B cell (primary cell): ENCODE measurements around the gene ERBB4. TPM values are rescaled to one million over a fixed set of nuclear protein-coding genes. Genes with fewer than 3 reads are reported as not detected.

ENCODE experiments used
- ATAC-seq: fragments of 200-7000 bp; cut with Tn5 transposase; one replicate; pipeline ENCODE4 v1.10.0; 2021; ENCODE audit warnings: low read depth, mild to moderate bottlenecking, moderate number of reproducible peaks, moderate library complexity
- CTCF ChIA-PET: fragments of 350-600 bp; sonication (Branson Sonifier 250); formaldehyde crosslinking; loops from one replicate; lab custom pipeline; 2021; ENCODE audit warnings: antibody characterized with exemption, inconsistent platforms; lab: Charles Lee
- POLR2A ChIA-PET: fragments of 350-600 bp; sonication (Branson Sonifier 250); formaldehyde crosslinking; loops from one replicate; lab custom pipeline; 2021; ENCODE audit warnings: antibody characterized with exemption; lab: Charles Lee
- DNase-seq: peaks from one replicate; pipeline ENCODE4 v3.0.0; 2013
- H2AFZ ChIP-seq: 2 replicates; pipeline ENCODE4 v1.6.1; 2012; ENCODE audit warnings: mild to moderate bottlenecking, low read depth, low read length; ENCODE audit not compliant: insufficient read depth, poor library complexity, severe bottlenecking
- H3K27ac ChIP-seq, 2 donors: 1 replicate in 1 of 2; 2 replicates in 1 of 2; pipeline ENCODE4 v1.5.1; 2012 to 2013; ENCODE audit warnings: low read length in 2 of 2, mild to moderate bottlenecking in 2 of 2, moderate library complexity in 1 of 2
- H3K27me3 ChIP-seq, 4 experiments: fragments of 200-600 bp in 1 of 4; sonication (generic) in 1 of 4; replicated peaks in 1 of 4; 1 replicate in 2 of 4; 2 replicates in 2 of 4; pipeline versions ENCODE4 v1.6.1 to v1.7.0; 2013 to 2016; ENCODE audit warnings: low read length in 3 of 4, mild to moderate bottlenecking in 2 of 4, mixed read lengths in 1 of 4, moderate library complexity in 1 of 4; ENCODE audit not compliant: insufficient read depth in 4 of 4, control insufficient read depth in 3 of 4; ENCODE audit errors: control extremely low read depth in 1 of 4
- H3K36me3 ChIP-seq, 2 experiments: replicated peaks in 1 of 2; 1 replicate in 1 of 2; 2 replicates in 1 of 2; pipeline versions ENCODE4 v1.6.1 to v1.7.1; 2013; ENCODE audit warnings: low read length in 1 of 2; ENCODE audit not compliant: insufficient read depth in 2 of 2, control insufficient read depth in 1 of 2; ENCODE audit errors: control extremely low read depth in 1 of 2, extremely low read depth in 1 of 2
- H3K4me1 ChIP-seq, 2 donors: fragments of 200-600 bp in 1 of 2; sonication (generic) in 1 of 2; 1 replicate in 1 of 2; 2 replicates in 1 of 2; pipeline versions ENCODE4 v1.5.1 to v1.6.1; 2013 to 2017; ENCODE audit warnings: low read length in 2 of 2; ENCODE audit not compliant: control insufficient read depth in 2 of 2, insufficient read depth in 2 of 2
- H3K4me2 ChIP-seq: replicated peaks from 2 replicates; pipeline ENCODE3; 2012; ENCODE audit warnings: mild to moderate bottlenecking, low read depth, low read length; ENCODE audit not compliant: poor library complexity, severe bottlenecking
- H3K4me3 ChIP-seq, 5 experiments: fragments of 200-600 bp in 1 of 5; sonication (generic) in 1 of 5; 1 replicate in 3 of 5; 2 replicates in 2 of 5; pipeline versions ENCODE4 v1.5.1 to v1.7.0; 2011 to 2016; ENCODE audit warnings: low read length in 4 of 5, mild to moderate bottlenecking in 4 of 5, low read depth in 2 of 5, control low read depth in 1 of 5, moderate library complexity in 1 of 5; ENCODE audit not compliant: insufficient read depth in 1 of 5; ENCODE audit errors: control extremely low read depth in 1 of 5, extremely low read depth in 1 of 5
- H3K79me2 ChIP-seq: fragments of 200-600 bp; sonication (generic); one replicate; pipeline ENCODE4 v1.6.0; 2016; ENCODE audit warnings: low read length; ENCODE audit not compliant: control insufficient read depth, insufficient read depth
- H3K9ac ChIP-seq: fragments of 200-600 bp; sonication (generic); 2 replicates; pipeline ENCODE4 v1.6.1; 2017; ENCODE audit warnings: mild to moderate bottlenecking, low read length, moderate library complexity
- H3K9me3 ChIP-seq, 3 donors: one replicate each; pipeline versions ENCODE4 v1.6.1 to v1.7.1; 2013; ENCODE audit warnings: low read length in 2 of 3; ENCODE audit not compliant: control insufficient read depth in 2 of 3, insufficient read depth in 1 of 3; ENCODE audit errors: control extremely low read depth in 1 of 3
- H4K20me1 ChIP-seq: 2 replicates; pipeline ENCODE4 v1.6.0; 2012; ENCODE audit warnings: mild to moderate bottlenecking, low read length; ENCODE audit not compliant: insufficient read depth, control insufficient read depth, poor library complexity, severe bottlenecking
- H3K27ac Mint-ChIP-seq: one replicate; pipeline ENCODE4 v1.8.0; 2021; ENCODE audit warnings: mixed read lengths
- H3K27me3 Mint-ChIP-seq: one replicate; pipeline ENCODE4 v1.8.0; 2021; ENCODE audit warnings: mixed read lengths
- H3K4me1 Mint-ChIP-seq: one replicate; pipeline ENCODE4 v1.8.0; 2021; ENCODE audit warnings: mixed read lengths
- H3K4me3 Mint-ChIP-seq: one replicate; pipeline ENCODE4 v1.8.0; 2021; ENCODE audit warnings: mixed read lengths
- H3K9me3 Mint-ChIP-seq: one replicate; pipeline ENCODE4 v1.8.0; 2022; ENCODE audit warnings: mixed read lengths; ENCODE audit not compliant: insufficient read depth
- CTCF ChIP-seq: fragments of 200-600 bp; IDR thresholded peaks from one replicate; pipeline ENCODE4 v1.8.0; 2022; ENCODE audit warnings: antibody characterized with exemption, mild to moderate bottlenecking
- EZH2 ChIP-seq: IDR thresholded peaks from 2 replicates; pipeline ENCODE4 v1.6.1; 2012; ENCODE audit warnings: borderline replicate concordance, low read depth, mild to moderate bottlenecking, moderate library complexity, low read length; ENCODE audit not compliant: insufficient read depth, poor library complexity, severe bottlenecking
- WGBS: methylation state at CpG from one replicate; pipeline ENCODE4 v1.1.5; 2013; ENCODE audit warnings: missing lambda C conversion rate; ENCODE audit not compliant: insufficient coverage; 5-methylcytosine and 5-hydroxymethylcytosine counted together
- intact Hi-C: fragments of 100-400 bp; cut with micrococcal nuclease; formaldehyde crosslinking; loops from one replicate; pipeline ENCODE4 v1.10.0; 2022
- polyA plus RNA-seq: library from polyadenylated mRNA; depleted of rRNA; stranded (reverse); fragments of >200 nt; gene quantifications from 2 replicates; pipeline ENCODE4 v1.2.3, GENCODE V29; 2012
- total RNA-seq, 2 donors: library from RNA; stranded (reverse); fragments of 120-200 nt in 1 of 2; gene quantifications; 1 replicate in 1 of 2; 2 replicates in 1 of 2; pipeline versions ENCODE4 v1.2.3 to v1.2.4, GENCODE V29; 2013 to 2022

ERBB4 gene
- total and polyA plus RNA-seq, 2 donors (not counting 1 experiment from before 2014, with no cell fraction given), result not detected

- intact Hi-C loops, result no loop called here
- H3K9ac ChIP-seq, result no peak overlapping the region
- WGBS, result 74% methylated on average over 4 of the region's 4 CpGs
- H3K9me3 ChIP-seq, result peaks cover 0 to 6% (median 0%) of the 10 kb centered on the region in 3 donors
- peaks cover 4% of the 10 kb centered on the region for H3K9me3 Mint-ChIP-seq
- no peaks in the 10 kb centered on the region for H3K27me3 ChIP-seq
- H3K4me2 ChIP-seq, result no peak overlapping the region
- H3K4me1 Mint-ChIP-seq, result no peaks in the 10 kb centered on the region
- ChIA-PET CTCF (no interaction called here), POLR2A (no interaction called here)
- H3K36me3 ChIP-seq, result no peaks in the 10 kb centered on the region
- no peak overlapping the region for H3K4me3 Mint-ChIP-seq
- H3K27ac ChIP-seq, result no peak overlapping the region
- no peaks in the 10 kb centered on the region for H4K20me1 ChIP-seq
- no peaks in the 10 kb centered on the region for H3K27me3 Mint-ChIP-seq
- H2AFZ ChIP-seq, result no peak overlapping the region
- ATAC-seq (no peak), DNase-seq (no peak)
- H3K79me2 ChIP-seq, result no peaks in the 10 kb centered on the region
- no peaks in the 10 kb centered on the region for H3K4me1 ChIP-seq
- H3K4me3 ChIP-seq, result no peak overlapping the region
- H3K27ac Mint-ChIP-seq, result no peak overlapping the region
- TF ChIP-seq EZH2 (no peak), CTCF (no peak)
Measured at GRCh38 chr2:211812587-211812986, 726.0 kb downstream of the ERBB4 start.

DNA sequence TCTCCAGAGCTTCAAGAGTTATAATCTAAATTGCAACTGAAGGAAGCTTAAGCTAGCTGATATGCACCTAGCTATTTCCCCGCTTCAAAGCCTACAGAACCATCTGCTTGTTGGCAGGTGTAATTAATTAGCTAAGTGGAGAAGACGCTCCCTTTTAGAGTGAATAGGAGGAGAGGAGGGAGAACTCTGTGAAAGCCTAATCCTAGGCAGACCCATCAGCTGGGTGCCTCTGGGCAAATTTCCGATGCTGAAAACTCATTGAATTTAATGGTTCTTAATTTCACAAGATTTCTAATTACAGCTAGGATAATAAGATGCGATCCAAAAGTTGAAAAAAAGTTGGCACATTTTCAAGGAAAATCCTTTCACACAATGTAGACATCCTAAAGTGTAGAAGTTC, 735.9 kb downstream of the ERBB4 start:
- WGBS, result no CpG with 5 or more reads among the region's 4 CpGs
- H3K79me2 ChIP-seq, result no peaks in the 10 kb centered on the region
- H4K20me1 ChIP-seq, result no peaks in the 10 kb centered on the region
- no peak for DNase-seq
- no peaks in the 10 kb centered on the region for H3K27me3 Mint-ChIP-seq
- no peaks in the 10 kb centered on the region for H3K9me3 ChIP-seq
- CTCF ChIA-PET, result interaction anchor here (0.9 kb wide), 1 partner anchor 9 kb away, joined by 3 read pairs; no protein-coding TSS in a partner anchor
- H2AFZ ChIP-seq, result no peak overlapping the region
- H3K36me3 ChIP-seq, result no peaks in the 10 kb centered on the region
- peaks cover 2% of the 10 kb centered on the region for H3K9me3 Mint-ChIP-seq
- H3K9ac ChIP-seq, result no peak overlapping the region
- no peaks in the 10 kb centered on the region for H3K4me1 ChIP-seq
- no peak for ATAC-seq
- no peak overlapping the region for H3K4me3 ChIP-seq
- intact Hi-C loops, result no loop called here
- TF ChIP-seq CTCF (no peak), EZH2 (no peak)
- H3K4me2 ChIP-seq, result no peak overlapping the region
- H3K4me3 Mint-ChIP-seq, result no peak overlapping the region
- H3K27ac ChIP-seq, result no peak overlapping the region
- no peaks in the 10 kb centered on the region for H3K27me3 ChIP-seq
- POLR2A ChIA-PET, result no interaction called here
- H3K27ac Mint-ChIP-seq, result no peak overlapping the region
- H3K4me1 Mint-ChIP-seq, result no peaks in the 10 kb centered on the region
